Aorta (tissue), 5 donors: ENCODE data around the gene NXPE4. TPM values are rescaled to one million over a fixed set of nuclear protein-coding genes. Genes with fewer than 3 reads are reported as not detected.
"Not testable (repeated sequence)": the region's sequence is repeated elsewhere in the genome, so short reads cannot be mapped to it uniquely, and the experiment has no call there.

Source experiments
- ATAC-seq: fragments of 200-7000 bp; cut with Tn5 transposase; one replicate; pipeline ENCODE4 v1.9.1; 2022; ENCODE audit warnings: moderate library complexity; ENCODE audit not compliant: low FRiP score
- DNase-seq, 2 donors: peaks; one replicate each; pipeline ENCODE4 v3.0.0-alpha.2; 2020
- H3K27ac ChIP-seq, 2 donors: one replicate each; pipeline ENCODE4 v1.5.1; 2013; ENCODE audit warnings: low read length in 2 of 2, mild to moderate bottlenecking in 2 of 2, moderate library complexity in 2 of 2, control low read depth in 1 of 2, inconsistent platforms in 1 of 2, low read depth in 1 of 2
- H3K27me3 ChIP-seq, 2 donors: one replicate each; pipeline ENCODE4 v1.6.1; 2013; ENCODE audit warnings: control low read depth in 1 of 2, low read length in 1 of 2, mild to moderate bottlenecking in 1 of 2, moderate library complexity in 1 of 2; ENCODE audit not compliant: insufficient read depth in 2 of 2, control insufficient read depth in 1 of 2
- H3K36me3 ChIP-seq, 2 donors: one replicate each; pipeline ENCODE4 v1.6.1; 2013; ENCODE audit warnings: control low read depth in 1 of 2, low read length in 1 of 2, mild to moderate bottlenecking in 1 of 2; ENCODE audit not compliant: insufficient read depth in 2 of 2, control insufficient read depth in 1 of 2
- H3K4me1 ChIP-seq, 2 donors: one replicate each; pipeline ENCODE4 v1.6.1; 2013; ENCODE audit warnings: low read length in 2 of 2, control low read depth in 1 of 2, mild to moderate bottlenecking in 1 of 2, moderate library complexity in 1 of 2; ENCODE audit not compliant: insufficient read depth in 2 of 2, control insufficient read depth in 1 of 2
- H3K4me3 ChIP-seq, 2 donors: one replicate each; pipeline ENCODE4 v1.5.1; 2013; ENCODE audit warnings: low read length in 2 of 2, control low read depth in 1 of 2, mild to moderate bottlenecking in 1 of 2
- H3K9me3 ChIP-seq: one replicate; pipeline ENCODE4 v1.6.1; 2013; ENCODE audit warnings: mild to moderate bottlenecking, low read length; ENCODE audit not compliant: control insufficient read depth
- WGBS, 2 donors: extraction: QIAGEN DNeasy Blood & Tissue Kit; methylation state at CpG; one replicate each; pipeline ENCODE4 v1.1.7; 2013; 5-methylcytosine and 5-hydroxymethylcytosine counted together
- intact Hi-C, 2 donors: fragments of 100-400 bp; cut with DNase I; formaldehyde crosslinking; loops; one replicate each; pipeline versions ENCODE4 v1.14.2 to v1.15.0; 2022
- polyA plus RNA-seq, 2 donors: library from polyadenylated mRNA; stranded (reverse); fragments of 200-250 nt; gene quantifications; one replicate each; pipeline ENCODE4 v1.2.3, GENCODE V29; 2013
- total RNA-seq, 2 donors: library from RNA; stranded (reverse); fragmentation: NEBNext Ultra II Directional; extraction: Animal tissue kit (Norgen Biotek cat#: 25700); gene quantifications; one replicate each; pipeline ENCODE4 v1.2.1, GENCODE V29; 2021
- donor health status: healthy with polysubstance abuse.
- donor health status: Bipolar disorder and iron deficiency.
- donor health status: DM: no; HTN: no; CAD: no.
- donor health status: DM: no; HTN: no; CAD: no.
- donor health status: DM: yes; HTN: yes; CAD: no.

Gene NXPE4
- total and polyA plus RNA-seq, 4 donors: 0.33 to 1.9 TPM; not detected in 2

GRCh38 chr11:114606003-114606801 is 10.6 kb upstream of the NXPE4 start:
- WGBS, 2 donors: 88 to 91% methylated on average over 9 of the region's 9 CpGs
- Histone ChIP-seq H3K27ac (no peak overlapping the region), H3K36me3 (no peaks in the 10 kb centered on the region), H3K9me3 (no peaks in the 10 kb centered on the region), H3K27me3 (no peaks in the 10 kb centered on the region), H3K4me1 (no peaks in the 10 kb centered on the region), H3K4me3 (no peak overlapping the region)
- DNase-seq (no peak), ATAC-seq (no peak)
- intact Hi-C loops: no loop called here

GRCh38 chr11:114605370-114605769 is 9.8 kb upstream of the NXPE4 start:
- WGBS, 2 donors: 90% methylated on average over 10 of the region's 10 CpGs
- Histone ChIP-seq H3K4me1 (no peaks in the 10 kb centered on the region), H3K36me3 (no peaks in the 10 kb centered on the region), H3K27me3 (no peaks in the 10 kb centered on the region), H3K27ac (no peak overlapping the region), H3K9me3 (no peaks in the 10 kb centered on the region), H3K4me3 (no peak overlapping the region)
- DNase-seq: no peak
- no peak for ATAC-seq
- intact Hi-C loops: no loop called here

DNA sequence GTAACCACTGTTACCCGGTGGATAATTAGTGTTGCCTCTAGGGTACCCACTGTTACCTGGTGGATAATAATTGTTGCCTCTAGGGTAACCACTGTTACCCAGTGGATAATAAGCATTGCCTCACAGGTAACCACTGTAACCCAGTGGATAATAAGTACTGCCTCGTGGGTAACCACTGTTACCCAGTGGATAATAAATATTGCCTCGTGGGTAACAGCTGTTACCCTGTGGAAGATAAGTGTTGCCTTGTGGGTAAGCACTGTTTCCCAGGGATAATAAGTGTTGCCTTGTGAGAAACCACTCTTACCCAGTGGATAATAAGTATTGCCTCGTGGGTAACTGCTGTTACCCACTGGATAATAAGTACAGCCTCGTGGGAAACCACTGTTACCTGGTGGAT is 9.3 kb upstream of the NXPE4 start:
- H3K4me1 ChIP-seq: no peaks in the 10 kb centered on the region
- ATAC-seq (no peak), DNase-seq (no peak)
- 79 to 85% methylated on average over 5 of the region's 5 CpGs for WGBS, 2 donors
- intact Hi-C loops: no loop called here
- H3K9me3 ChIP-seq: no peaks in the 10 kb centered on the region
- H3K27me3 ChIP-seq: no peaks in the 10 kb centered on the region
- no peak overlapping the region for H3K27ac ChIP-seq
- H3K36me3 ChIP-seq: no peaks in the 10 kb centered on the region
- no peak overlapping the region for H3K4me3 ChIP-seq

DNA sequence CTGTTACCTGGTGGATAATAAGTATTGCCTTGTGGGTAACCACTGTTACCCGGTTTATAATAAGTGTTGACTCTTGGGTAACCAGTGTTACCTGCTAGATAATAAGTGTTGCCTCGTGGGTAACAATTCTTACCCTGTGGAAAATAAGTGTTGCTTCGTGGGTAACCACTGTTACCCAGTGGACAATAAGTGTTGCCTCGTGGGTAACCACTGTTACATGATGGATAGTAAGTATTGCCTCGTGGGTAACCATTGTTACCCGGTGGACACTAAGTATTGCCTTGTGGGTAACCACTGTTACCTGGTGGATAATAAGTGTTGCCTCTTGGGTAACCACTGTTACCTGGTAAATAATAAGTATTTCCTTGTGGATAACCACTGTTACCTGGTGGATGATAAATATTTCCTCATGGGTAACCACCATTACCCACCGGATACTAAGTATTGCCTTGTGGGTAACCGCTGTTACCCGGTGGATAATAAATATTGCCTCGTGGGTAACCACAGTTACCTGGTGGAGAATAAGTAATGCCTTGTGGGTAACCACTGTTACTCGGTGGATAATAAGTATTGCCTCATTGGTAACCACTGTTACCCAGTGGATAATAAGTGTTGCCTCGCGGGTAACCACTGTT is 8.7 kb upstream of the NXPE4 start:
- no peaks in the 10 kb centered on the region for H3K27me3 ChIP-seq
- no peak for DNase-seq
- H3K27ac ChIP-seq: no peak overlapping the region
- H3K4me3 ChIP-seq: no peak overlapping the region
- no peaks in the 10 kb centered on the region for H3K36me3 ChIP-seq
- H3K4me1 ChIP-seq: no peaks in the 10 kb centered on the region
- H3K9me3 ChIP-seq: no peaks in the 10 kb centered on the region
- ATAC-seq: no peak
- WGBS, 2 donors: 90 to 92% methylated on average over 13 of the region's 13 CpGs
- intact Hi-C loops: no loop called here

- intact Hi-C loops: not testable (repeated sequence)
- 89 to 92% methylated on average over 7 of the region's 7 CpGs for WGBS, 2 donors
These were observed 7.6 kb upstream of the NXPE4 start for GRCh38 chr11:114603151-114603550.

GRCh38 chr11:114598461-114598860 is 2.9 kb upstream of the NXPE4 start:
- no peak for ATAC-seq
- no peak overlapping the region for H3K4me3 ChIP-seq
- no peaks in the 10 kb centered on the region for H3K27me3 ChIP-seq
- 86 to 91% methylated on average over 1 of the region's 1 CpG for WGBS, 2 donors
- H3K36me3 ChIP-seq: no peaks in the 10 kb centered on the region
- no peak overlapping the region for H3K27ac ChIP-seq
- H3K4me1 ChIP-seq: no peaks in the 10 kb centered on the region
- DNase-seq: no peak
- no peaks in the 10 kb centered on the region for H3K9me3 ChIP-seq
- intact Hi-C loops: no loop called here

More at GRCh38 chr11:114603151-114603550, 7.6 kb upstream of the NXPE4 start:
- not testable (repeated sequence) for H3K4me3 ChIP-seq, H3K27ac ChIP-seq, H3K27me3 ChIP-seq, H3K4me1 ChIP-seq, ATAC-seq, DNase-seq, H3K9me3 ChIP-seq, H3K36me3 ChIP-seq

DNA sequence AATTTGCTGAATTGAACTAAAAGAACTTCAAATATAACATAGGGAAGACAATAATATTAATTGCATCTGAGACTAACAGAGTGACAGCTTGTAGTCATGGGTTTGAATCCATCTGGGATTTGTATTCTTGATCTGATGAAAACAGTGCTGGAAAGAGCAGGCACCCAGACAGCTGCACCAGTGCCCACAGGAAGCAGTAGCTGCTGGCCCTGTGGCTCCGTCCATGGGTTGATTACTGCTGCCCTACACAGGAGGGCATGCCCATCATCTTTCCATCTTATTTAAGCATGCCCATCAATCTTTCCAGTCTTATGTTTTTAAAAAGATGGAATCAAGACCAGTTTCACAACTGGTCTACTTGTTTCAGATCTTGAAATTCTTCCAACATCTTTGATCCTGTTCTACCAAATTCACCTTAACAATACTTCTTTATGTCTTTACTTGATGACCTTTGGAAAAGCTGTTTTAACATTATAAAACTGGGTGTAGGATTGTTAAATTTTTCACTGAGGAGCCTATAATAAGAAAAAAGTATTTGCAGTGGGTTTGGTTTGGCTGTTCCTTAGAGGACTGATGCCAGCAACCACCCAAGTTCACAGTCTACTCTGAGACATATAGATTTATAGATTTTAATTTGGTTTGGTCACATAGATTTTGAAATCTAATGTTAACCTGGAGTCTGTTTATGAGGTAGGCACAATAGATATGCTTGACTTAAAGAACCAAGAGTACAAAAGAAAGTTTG is 761 bp upstream of the NXPE4 start:
- intact Hi-C loops: no loop called here
- Histone ChIP-seq H3K27ac (no peak overlapping the region), H3K27me3 (no peaks in the 10 kb centered on the region), H3K4me3 (no peak overlapping the region), H3K4me1 (no peaks in the 10 kb centered on the region), H3K9me3 (no peaks in the 10 kb centered on the region), H3K36me3 (no peaks in the 10 kb centered on the region)
- no peak for DNase-seq
- no peak for ATAC-seq
- WGBS, 2 donors: 27 to 38% methylated on average over 1 of the region's 1 CpG

- no peaks in the 10 kb centered on the region for H3K36me3 ChIP-seq
- WGBS, 2 donors: 72 to 79% methylated on average over 3 of the region's 3 CpGs
- ATAC-seq: no peak
- no peaks in the 10 kb centered on the region for H3K4me1 ChIP-seq
- no peaks in the 10 kb centered on the region for H3K9me3 ChIP-seq
- intact Hi-C loops: no loop called here
- H3K4me3 ChIP-seq: no peak overlapping the region
- DNase-seq: no peak
- no peak overlapping the region for H3K27ac ChIP-seq
- H3K27me3 ChIP-seq: no peaks in the 10 kb centered on the region
These were observed 883 bp downstream of the NXPE4 start for GRCh38 chr11:114594703-114595102.
